Islet precursor cell (in vitro differentiated cells): Measurements from ENCODE around the gene SLC33A1.
"Not testable (repeated sequence)": the region's sequence is repeated elsewhere in the genome, so short reads cannot be mapped to it uniquely, and the experiment has no call there.

Experiments used
- DNase-seq: peaks from one replicate; pipeline ENCODE4 v3.0.0-alpha.2; 2018

SLC33A1 gene

DNA sequence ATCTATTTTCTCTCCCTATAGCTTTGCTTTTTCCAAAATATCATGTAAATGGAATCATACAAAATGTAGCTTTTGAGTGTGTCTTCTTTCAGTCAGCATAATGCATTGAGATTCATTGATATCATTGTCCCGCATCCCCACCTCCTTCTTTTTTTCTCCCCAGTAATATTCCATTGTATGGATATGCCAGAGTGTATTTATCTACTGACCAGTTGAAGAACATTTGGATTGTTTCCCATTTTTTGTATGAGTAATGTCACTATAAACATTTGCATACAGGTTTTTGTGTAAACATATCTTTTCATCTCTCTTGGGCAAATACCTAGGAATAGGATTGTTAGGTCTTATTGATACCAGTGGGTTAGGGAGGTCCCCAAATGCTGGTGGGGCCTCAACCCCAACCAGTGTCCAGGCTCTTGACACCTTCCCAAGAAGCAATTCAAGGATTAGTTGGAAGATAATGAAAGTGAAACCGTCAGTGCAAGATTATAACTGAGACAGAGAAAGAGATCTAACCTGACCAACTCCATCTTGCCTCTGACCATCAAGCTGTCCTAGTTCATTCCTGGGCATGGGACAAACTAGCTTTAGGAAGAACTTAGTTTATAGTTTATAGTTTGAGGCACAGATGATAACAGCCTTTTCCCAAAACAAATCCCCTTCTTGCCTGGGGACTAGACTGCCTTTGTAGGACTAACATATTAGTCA is 7.4 kb upstream of the SLC33A1 start:
- no peak for DNase-seq

- DNase-seq, result not testable (repeated sequence)
These were observed 6.2 kb upstream of the SLC33A1 start for GRCh38 chr3:155860424-155860823.

DNA sequence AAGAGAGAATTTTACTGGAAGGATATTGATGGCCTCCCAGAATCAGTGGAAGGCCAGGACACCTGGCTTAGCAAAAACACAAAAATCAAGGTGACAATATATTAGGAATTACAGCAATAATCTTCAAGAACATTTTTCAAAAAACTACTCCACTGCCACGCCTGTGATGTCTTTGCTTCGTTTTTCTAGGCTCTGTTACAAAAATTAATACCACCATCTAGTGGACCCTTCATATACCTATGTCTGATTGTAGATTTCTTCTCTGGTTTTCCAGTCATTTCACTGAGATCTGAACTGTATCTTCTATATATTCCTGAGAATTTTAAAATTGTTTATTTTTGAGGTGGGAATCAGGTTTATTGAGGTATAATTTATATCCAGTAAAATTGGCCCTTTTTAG is 5.6 kb upstream of the SLC33A1 start:
- no peak for DNase-seq

GRCh38 chr3:155853214-155854140 is 750 bp downstream of the SLC33A1 start:
- peak; percentile 69 for DNase-seq

DNA sequence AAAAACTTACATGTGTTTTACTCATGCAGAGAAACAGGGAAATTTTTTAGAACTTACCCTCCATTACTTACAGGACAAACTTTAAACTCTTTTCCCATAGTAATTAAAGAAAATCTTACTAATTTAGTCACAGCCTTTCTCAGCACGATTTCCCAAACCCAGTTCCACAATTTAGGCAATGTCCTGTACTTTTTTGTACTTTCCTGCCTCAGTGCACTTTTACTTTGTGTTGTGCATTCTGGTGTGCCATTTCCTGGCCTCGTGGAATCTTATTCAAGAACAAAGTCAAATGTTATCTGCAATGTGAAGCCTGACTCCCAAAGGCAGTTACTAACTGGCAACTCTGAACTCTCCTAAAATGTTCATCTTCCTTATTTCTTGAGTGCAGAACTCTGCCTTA is 1.9 kb downstream of the SLC33A1 start:
- no peak for DNase-seq

- DNase-seq, result not testable (repeated sequence)
These were observed 4.8 kb downstream of the SLC33A1 start for GRCh38 chr3:155849404-155849803.

DNA sequence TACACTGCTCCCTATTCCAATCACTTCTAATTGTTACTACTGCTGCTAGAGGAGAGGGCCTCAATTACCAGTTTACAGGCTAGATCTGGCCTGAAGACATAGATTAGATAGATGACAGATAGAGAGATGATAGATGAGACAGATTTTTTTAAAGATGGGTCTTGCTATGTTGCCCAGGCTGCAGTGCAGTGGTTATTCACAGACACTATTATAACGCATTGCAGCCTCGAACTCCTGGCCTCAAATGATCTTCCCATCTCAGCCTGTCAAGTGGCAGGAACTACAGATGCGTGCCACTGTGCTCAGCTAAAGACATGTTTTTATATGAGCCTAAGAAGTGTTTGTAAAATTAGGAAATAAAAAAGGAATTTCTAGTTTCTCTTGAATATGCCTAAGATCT is 6.2 kb downstream of the SLC33A1 start:
- DNase-seq, result no peak

DNA sequence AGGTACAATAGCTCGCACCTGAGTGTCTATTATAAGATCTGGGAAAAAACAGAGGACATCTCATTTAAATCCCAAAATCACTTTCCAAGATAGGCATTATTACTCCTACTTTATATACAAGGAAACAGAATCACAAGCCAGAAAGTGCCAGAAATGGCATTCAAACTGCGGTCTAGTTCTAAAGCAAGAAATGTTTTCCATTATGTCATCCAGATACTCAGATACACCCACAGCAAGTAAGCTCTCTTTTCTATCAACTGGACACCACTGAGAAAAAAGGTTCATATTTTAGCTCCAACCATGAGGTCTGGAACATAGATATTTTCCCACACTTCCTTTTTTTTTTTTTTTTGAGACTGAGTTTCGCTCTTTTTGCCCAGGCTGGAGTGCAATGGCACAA is 8.1 kb downstream of the SLC33A1 start:
- no peak for DNase-seq

- no peak for DNase-seq
These were observed 10.7 kb downstream of the SLC33A1 start for GRCh38 chr3:155843569-155843968.

GRCh38 chr3:155835341-155836071 is 18.7 kb downstream of the SLC33A1 start:
- no peak for DNase-seq

- DNase-seq, result not testable (repeated sequence)
These were observed 25.6 kb downstream of the SLC33A1 start for GRCh38 chr3:155828490-155829098.

- DNase-seq, result no peak
These were observed 39.1 kb downstream of the SLC33A1 start for GRCh38 chr3:155815030-155815545.

- not testable (repeated sequence) for DNase-seq
These were observed 41.0 kb downstream of the SLC33A1 start for GRCh38 chr3:155813224-155813623.

- no peak for DNase-seq
These were observed 45.0 kb downstream of the SLC33A1 start for GRCh38 chr3:155809181-155809580.

GRCh38 chr3:155807823-155808222 is 46.4 kb downstream of the SLC33A1 start:
- no peak for DNase-seq

DNA sequence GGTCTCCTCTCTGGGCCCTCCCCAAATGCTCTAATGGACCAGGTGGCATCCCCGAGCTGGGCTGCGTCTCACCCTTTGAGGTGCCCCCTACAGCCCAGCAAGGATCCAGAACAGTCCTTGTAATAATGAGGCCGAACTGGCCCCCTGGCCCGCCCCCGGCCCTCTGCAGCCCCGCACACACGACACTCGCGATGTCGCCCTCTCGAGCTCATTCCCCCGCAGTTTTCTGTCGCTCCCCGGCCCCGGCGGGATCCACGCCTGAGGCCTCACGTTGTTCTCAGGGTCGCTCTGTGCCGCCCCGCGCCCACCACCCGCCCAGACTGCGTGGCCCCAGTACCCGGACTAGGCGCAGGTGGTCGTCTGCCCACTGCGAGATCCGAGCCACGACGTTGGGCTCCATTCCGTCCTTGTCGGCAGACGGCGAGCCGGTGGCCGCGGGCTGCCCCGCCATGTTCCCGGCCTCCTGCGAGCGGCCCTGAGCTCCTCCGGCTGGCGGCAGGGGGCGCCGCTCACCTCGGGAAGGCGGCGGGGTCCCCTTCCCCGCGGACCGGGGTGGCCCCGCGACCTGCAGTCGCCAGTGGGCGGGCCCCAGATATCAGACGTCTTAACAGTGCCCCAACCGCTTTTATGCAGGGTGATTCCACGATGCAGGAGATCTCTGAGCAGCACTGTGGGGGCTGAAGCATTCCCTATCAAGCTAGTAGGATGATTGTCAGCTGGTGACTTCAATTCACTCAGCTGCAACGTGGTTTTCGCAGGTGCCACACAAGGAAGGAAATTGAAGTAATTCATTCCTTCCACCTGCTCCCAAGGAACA is 48.2 kb downstream of the SLC33A1 start, which contains the start of gene C3orf33:
Gene C3orf33 (minus strand): TSS at position 477 of the 817 bp plus-strand sequence. CDS start 26 bp downstream, at position 451.
- peak; percentile 84 for DNase-seq

- peak; percentile 59 for DNase-seq
These were observed 48.9 kb downstream of the SLC33A1 start for GRCh38 chr3:155805204-155805801.

GRCh38 chr3:155804323-155804722 is 49.9 kb downstream of the SLC33A1 start:
- no peak for DNase-seq

DNA sequence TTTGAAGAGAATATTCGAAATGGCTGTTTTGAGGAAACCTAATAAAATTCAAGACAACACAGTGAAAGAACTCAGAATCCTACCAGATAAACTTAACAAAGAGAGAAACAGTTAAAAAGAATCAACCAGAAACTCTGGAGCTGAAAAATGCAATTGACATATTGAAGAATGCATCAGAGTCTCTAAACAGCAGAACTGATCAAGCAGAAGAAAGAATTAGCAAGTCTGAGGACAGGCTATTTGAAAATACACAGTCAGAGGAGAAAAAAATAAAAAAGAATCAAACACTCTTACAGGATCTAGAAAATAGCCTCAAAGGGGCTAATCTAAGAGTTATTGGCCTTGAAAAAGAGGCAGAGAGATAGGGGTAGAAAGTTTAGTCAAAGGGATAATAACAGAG is 61.7 kb downstream of the SLC33A1 start:
- no peak for DNase-seq

DNA sequence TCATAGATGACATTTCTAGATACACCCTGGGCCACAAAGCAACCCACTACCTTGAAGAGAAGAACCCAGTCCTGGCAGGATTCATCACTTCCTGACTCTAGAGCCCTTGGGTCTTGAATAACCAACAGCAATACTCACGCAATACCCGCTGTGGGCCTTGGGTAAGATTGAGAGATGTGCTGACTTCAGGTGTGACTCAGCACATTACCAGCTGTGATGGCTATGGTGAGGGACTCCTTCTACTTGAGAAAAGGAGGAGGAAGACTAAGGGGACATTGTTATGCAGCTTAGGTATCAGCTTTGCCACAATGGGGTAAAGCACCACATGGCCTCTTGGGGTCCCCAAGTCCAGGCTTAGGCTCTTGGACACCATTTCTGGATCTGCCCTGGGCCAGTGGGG is 63.0 kb downstream of the SLC33A1 start:
- no peak for DNase-seq

DNA sequence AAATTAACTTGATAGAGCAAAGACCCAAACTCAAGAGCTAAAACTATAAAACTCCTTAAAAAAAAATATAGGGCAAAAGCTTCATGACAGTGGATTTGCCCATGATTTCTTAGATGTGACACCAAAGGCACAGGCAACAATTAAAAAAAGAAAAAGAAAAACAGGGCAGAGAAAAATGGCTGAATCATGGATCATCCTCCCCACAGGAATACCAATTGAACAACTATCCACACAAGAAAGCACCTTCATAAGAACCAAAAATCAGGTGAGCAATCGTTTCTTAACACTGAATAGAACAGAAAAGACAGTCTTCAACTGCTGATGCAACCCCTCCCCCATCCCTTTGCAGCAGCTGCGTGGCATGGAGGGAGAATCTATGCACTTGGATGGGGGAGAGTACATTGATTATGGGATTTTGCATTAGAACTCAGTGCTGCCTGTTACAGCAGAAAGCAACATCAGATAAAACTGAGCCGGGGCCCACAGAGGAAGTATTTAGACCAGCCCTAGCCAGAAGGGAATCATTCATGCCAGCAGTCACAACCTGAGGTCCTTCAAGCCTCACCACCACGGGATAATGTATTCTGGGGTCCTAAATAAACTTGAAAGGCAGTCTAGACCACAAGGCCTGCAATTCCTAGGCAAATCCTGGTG is 63.8 kb downstream of the SLC33A1 start:
- DNase-seq, result no peak
